Osteoblast (primary cell): Measurements from ENCODE around the gene NOTO. TPM values are rescaled to one million over a fixed set of nuclear protein-coding genes. Genes with fewer than 3 reads are reported as not detected.
"Not testable (repeated sequence)": the region's sequence is repeated elsewhere in the genome, so short reads cannot be mapped to it uniquely, and the experiment has no call there.

ENCODE experiments used
- DNase-seq: peaks from one replicate; pipeline ENCODE4 v3.0.0; 2011; ENCODE audit warnings: low spot score, mixed read lengths; ENCODE audit not compliant: insufficient read length; ENCODE audit errors: missing footprints
- H2AFZ ChIP-seq: 2 replicates; pipeline ENCODE4 v1.6.0; 2011; ENCODE audit warnings: mild to moderate bottlenecking, low read length
- H3K27ac ChIP-seq: 2 replicates; pipeline ENCODE4 v1.5.1; 2011; ENCODE audit warnings: mild to moderate bottlenecking, low read depth, low read length, moderate library complexity
- H3K27me3 ChIP-seq: 2 replicates; pipeline ENCODE4 v1.6.0; 2012; ENCODE audit warnings: mild to moderate bottlenecking, control low read depth, inconsistent platforms, low read length, moderate library complexity; ENCODE audit not compliant: insufficient read depth
- H3K36me3 ChIP-seq: 2 replicates; pipeline ENCODE4 v1.5.1; 2011; ENCODE audit warnings: mild to moderate bottlenecking, low read length, control low read depth, moderate library complexity; ENCODE audit not compliant: insufficient read depth
- H3K4me1 ChIP-seq: 2 replicates; pipeline ENCODE4 v1.5.1; 2011; ENCODE audit warnings: mild to moderate bottlenecking, low read length, control low read depth, moderate library complexity; ENCODE audit not compliant: insufficient read depth
- H3K4me2 ChIP-seq: 2 replicates; pipeline ENCODE4 v1.6.0; 2011; ENCODE audit warnings: mild to moderate bottlenecking, low read length; ENCODE audit not compliant: insufficient read depth
- H3K4me3 ChIP-seq: fragments of 200-600 bp; sonication (generic); 3 replicates; pipeline ENCODE4 v1.5.1; 2012; ENCODE audit warnings: mild to moderate bottlenecking, low read length, inconsistent platforms; ENCODE audit not compliant: insufficient read depth
- H3K79me2 ChIP-seq: 2 replicates; pipeline ENCODE4 v1.6.0; 2012; ENCODE audit warnings: mild to moderate bottlenecking, low read length, control low read depth, inconsistent platforms; ENCODE audit not compliant: insufficient read depth
- H3K9me3 ChIP-seq: 2 replicates; pipeline ENCODE4 v1.5.1; 2011; ENCODE audit warnings: low read depth, low read length, control low read depth
- H4K20me1 ChIP-seq: 2 replicates; pipeline ENCODE4 v1.6.0; 2012; ENCODE audit warnings: mild to moderate bottlenecking, low read length, control low read depth; ENCODE audit not compliant: insufficient read depth
- total RNA-seq: library from RNA; depleted of rRNA; stranded (reverse); fragments of >200 nt; gene quantifications from 2 replicates; pipeline ENCODE4 v1.2.3, GENCODE V29; 2012
- TF ChIP-seq, protein P1 (sequence below): IDR thresholded peaks from 2 replicates; pipeline ENCODE4 v1.5.1; 2011; ENCODE audit warnings: mild to moderate bottlenecking, low read depth, low read length, moderate library complexity; ENCODE audit errors: extremely low read depth

The NOTO gene
- total RNA-seq, 1 donor, result not detected

DNA sequence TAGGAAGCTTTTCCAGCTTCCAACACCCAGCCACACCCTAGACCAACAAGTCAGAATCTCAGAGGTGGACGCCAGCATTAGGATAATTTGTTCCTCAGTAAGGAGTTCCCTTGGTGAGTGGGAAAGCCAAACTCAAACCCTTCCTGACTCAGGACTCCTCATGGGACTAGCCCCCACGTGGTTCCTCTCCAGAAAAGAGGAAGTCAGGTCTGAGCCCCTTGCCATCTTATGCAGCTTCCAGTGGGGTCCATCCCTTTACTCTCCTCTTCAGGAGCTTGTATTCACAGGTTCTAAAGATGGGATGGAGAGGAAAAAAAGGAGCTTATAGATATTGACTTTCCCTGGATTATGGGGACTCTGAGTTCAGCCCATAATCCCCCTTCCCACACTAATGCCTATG lies 14.8 kb upstream of the NOTO start:
- Histone ChIP-seq H3K9me3 (no peaks in the 10 kb centered on the region), H3K36me3 (no peaks in the 10 kb centered on the region), H3K4me3 (no peak overlapping the region), H3K79me2 (no peaks in the 10 kb centered on the region), H4K20me1 (no peaks in the 10 kb centered on the region), H2AFZ (no peak overlapping the region), H3K4me1 (no peaks in the 10 kb centered on the region), H3K27ac (no peak overlapping the region), H3K4me2 (no peak overlapping the region), H3K27me3 (peaks cover 43% of the 10 kb centered on the region)
- TF ChIP-seq, protein P1, sequence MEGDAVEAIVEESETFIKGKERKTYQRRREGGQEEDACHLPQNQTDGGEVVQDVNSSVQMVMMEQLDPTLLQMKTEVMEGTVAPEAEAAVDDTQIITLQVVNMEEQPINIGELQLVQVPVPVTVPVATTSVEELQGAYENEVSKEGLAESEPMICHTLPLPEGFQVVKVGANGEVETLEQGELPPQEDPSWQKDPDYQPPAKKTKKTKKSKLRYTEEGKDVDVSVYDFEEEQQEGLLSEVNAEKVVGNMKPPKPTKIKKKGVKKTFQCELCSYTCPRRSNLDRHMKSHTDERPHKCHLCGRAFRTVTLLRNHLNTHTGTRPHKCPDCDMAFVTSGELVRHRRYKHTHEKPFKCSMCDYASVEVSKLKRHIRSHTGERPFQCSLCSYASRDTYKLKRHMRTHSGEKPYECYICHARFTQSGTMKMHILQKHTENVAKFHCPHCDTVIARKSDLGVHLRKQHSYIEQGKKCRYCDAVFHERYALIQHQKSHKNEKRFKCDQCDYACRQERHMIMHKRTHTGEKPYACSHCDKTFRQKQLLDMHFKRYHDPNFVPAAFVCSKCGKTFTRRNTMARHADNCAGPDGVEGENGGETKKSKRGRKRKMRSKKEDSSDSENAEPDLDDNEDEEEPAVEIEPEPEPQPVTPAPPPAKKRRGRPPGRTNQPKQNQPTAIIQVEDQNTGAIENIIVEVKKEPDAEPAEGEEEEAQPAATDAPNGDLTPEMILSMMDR, result no peak
- DNase-seq, result no peak

DNA sequence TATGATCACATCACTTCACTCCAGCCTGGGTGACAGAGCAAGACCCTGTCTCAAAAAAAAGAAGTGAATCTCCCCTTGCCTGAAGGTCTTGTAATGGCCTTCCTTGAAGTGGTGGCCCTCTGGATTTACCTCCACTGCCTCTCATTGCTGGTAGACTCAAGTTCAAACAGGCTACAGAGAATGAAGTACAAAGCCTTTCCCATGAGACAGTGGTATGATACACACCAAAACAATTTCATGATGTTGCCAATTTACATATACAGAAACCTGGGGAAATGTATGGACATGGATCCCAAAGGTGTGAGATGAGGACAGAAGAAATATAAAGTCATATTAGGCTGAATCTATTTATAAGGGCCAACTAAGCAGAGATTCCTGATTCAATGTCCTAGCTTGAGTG lies 4.8 kb upstream of the NOTO start:
- no peak overlapping the region for H3K4me2 ChIP-seq
- no peaks in the 10 kb centered on the region for H3K4me1 ChIP-seq
- no peak overlapping the region for H2AFZ ChIP-seq
- H3K9me3 ChIP-seq, result no peaks in the 10 kb centered on the region
- peaks cover 45% of the 10 kb centered on the region for H3K27me3 ChIP-seq
- no peak overlapping the region for H3K4me3 ChIP-seq
- TF ChIP-seq, protein P1, result no peak
- H3K36me3 ChIP-seq, result no peaks in the 10 kb centered on the region
- H3K79me2 ChIP-seq, result no peaks in the 10 kb centered on the region
- H4K20me1 ChIP-seq, result no peaks in the 10 kb centered on the region
- no peak for DNase-seq
- H3K27ac ChIP-seq, result no peak overlapping the region

DNA sequence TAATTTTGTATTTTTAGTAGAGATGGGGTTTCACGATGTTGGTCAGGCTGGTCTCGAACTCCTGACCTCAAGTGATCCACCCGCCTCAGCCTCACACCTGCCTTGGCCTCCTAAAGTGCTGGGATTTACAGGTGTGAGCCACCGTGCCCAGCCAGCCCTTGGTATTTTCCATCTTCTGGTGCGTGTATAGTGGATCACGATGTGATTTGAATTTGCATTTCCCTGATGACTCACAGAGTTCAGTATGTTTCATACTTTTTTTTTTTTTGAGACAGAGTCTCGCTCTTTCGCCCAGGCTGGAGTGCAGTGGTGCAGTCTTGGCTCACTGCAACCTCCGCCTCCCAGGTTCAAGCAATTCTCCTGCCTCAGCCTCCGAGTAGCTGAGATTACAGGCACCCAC lies 2.1 kb upstream of the NOTO start:
- H3K4me1 ChIP-seq, H3K9me3 ChIP-seq, H3K36me3 ChIP-seq, H3K79me2 ChIP-seq, H2AFZ ChIP-seq, H3K4me2 ChIP-seq, H3K27ac ChIP-seq, H4K20me1 ChIP-seq, H3K4me3 ChIP-seq, DNase-seq: not testable (repeated sequence)
- peaks cover 63% of the 10 kb centered on the region for H3K27me3 ChIP-seq

DNA sequence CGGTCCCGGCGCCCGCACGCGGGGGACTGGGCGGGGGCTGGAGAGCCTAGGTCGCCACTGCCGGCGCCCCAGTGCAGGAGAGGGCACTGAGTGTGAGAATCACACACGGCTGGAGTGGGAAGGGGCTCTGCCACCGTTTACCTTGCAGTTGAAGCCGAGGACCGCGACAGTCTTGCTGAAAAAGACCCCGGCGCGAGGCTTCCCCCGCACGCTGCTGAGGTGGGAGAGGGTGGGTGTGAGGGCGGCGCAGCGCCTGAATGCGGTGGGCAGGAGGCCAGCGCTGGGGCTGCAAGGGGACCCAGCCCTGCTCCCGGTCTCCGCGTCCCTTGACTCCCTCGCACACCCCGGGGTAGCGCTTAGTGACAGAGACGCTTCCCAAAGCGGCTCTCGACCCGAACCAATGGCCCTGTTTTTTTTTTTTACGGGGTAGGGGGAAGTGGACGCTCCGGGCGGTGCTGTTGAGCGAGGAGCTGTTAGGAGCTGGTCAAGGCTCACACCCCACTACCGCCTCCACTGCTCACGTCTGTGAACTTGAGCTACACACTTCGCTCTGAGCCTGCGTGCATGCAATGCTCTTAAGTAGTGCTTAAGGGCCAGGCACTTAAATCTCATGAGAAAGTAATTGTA lies 794 bp downstream of the NOTO start:
- Histone ChIP-seq H2AFZ (no peak overlapping the region), H3K4me2 (no peak overlapping the region), H3K79me2 (no peaks in the 10 kb centered on the region), H4K20me1 (no peaks in the 10 kb centered on the region), H3K9me3 (no peaks in the 10 kb centered on the region), H3K27me3 (peaks cover 61% of the 10 kb centered on the region), H3K4me3 (no peak overlapping the region), H3K4me1 (no peaks in the 10 kb centered on the region), H3K36me3 (no peaks in the 10 kb centered on the region), H3K27ac (no peak overlapping the region)
- peak; percentile 65 for DNase-seq
- TF ChIP-seq, protein P1, result no peak
